GM12892 (cell line): ENCODE results near the gene SNX30. TPM values are rescaled to one million over a fixed set of nuclear protein-coding genes. Genes with fewer than 3 reads are reported as not detected.
A peak's percentile ranks its signal among the peaks of the same experiment; 100 is the strongest.
"Not testable (repeated sequence)": the region's sequence is repeated elsewhere in the genome, so short reads cannot be mapped to it uniquely, and the experiment has no call there.

Experiments used
- DNase-seq: peaks from one replicate; pipeline ENCODE4 v3.0.0; 2011; ENCODE audit not compliant: insufficient read length
- FAIRE-seq: peaks from 2 replicates; lab custom pipeline; 2011; peaks lifted over from hg19 to GRCh38; lab: Jason Lieb, UNC
- POLR2A ChIP-seq: IDR thresholded peaks from 2 replicates; pipeline ENCODE4 v1.6.1; 2011; ENCODE audit warnings: low read depth, low read length, control low read depth
- POLR2AphosphoS5 ChIP-seq: IDR thresholded peaks from 2 replicates; pipeline ENCODE4 v1.6.1; 2011; ENCODE audit warnings: low read depth, low read length, control low read depth
- TAF1 ChIP-seq: IDR thresholded peaks from 2 replicates; pipeline ENCODE4 v1.6.1; 2011; ENCODE audit warnings: low read depth, mild to moderate bottlenecking, control low read depth, low read length, borderline replicate concordance
- polyA plus RNA-seq: library from polyadenylated mRNA; unstranded; fragments of >200 nt; gene quantifications from one replicate; pipeline ENCODE4 v1.2.1, GENCODE V29; 2012; ENCODE audit warnings: missing spikeins, inconsistent platforms; ENCODE audit not compliant: missing spikeins

Gene SNX30
- 3.1 TPM for polyA plus RNA-seq

DNA sequence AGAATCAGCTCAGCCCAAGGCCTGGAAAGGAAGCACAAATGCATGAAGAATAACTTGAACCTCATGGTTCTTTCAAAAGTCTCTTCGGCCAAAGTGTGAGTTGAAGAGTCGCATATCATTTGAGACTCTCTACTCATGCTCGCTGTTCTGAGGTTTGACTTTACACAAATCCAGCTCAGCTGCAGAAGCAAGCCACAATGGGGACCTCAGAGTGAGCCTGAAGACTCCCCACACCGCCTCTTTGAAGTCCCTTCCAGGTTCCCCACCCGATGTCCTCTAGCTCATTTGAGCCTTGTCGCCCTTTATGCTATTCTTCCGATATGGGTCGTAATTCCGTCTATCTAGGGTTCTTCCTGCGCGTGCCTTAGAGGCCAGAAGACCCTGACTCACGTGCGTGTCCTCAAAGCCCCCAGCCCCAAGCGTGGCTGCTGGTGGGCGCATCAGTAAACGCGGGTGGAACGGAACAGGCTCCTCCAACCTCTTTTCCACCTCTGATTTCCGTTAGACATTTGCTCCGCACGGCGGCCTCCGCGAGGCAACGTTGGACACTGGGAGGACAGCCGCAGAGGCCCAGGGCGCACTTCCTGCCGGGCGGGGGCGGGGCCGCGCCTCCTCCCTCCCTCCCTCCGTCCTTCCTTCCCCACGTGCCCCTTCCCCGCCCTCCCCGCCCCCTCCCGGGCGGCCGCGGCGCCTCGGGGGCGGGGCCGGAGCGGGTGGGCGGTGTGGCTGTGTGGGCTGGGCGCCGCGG, at the start of gene SNX30:
SNX30 (plus strand) TSS at position 745 of the 748 bp plus-strand sequence. CDS start 242 bp downstream, outside the sequence.
- TF ChIP-seq POLR2A (peak; percentile 67; the same call in 1 of the 2 replicates), POLR2AphosphoS5 (peak; percentile 61; the same call in 1 of the 2 replicates), TAF1 (0 out of 2 replicates have a peak, but pooled peaks have one; percentile 27)
- FAIRE-seq (peak; percentile 87), DNase-seq (peak; percentile 85)

GRCh38 chr9:112703304-112703703, 47.3 kb upstream of the SNX30 start:
- FAIRE-seq (no peak), DNase-seq (no peak)
- no peak for TF ChIP-seq POLR2AphosphoS5
- TF ChIP-seq POLR2A: no peak
- no peak for TF ChIP-seq TAF1

DNA sequence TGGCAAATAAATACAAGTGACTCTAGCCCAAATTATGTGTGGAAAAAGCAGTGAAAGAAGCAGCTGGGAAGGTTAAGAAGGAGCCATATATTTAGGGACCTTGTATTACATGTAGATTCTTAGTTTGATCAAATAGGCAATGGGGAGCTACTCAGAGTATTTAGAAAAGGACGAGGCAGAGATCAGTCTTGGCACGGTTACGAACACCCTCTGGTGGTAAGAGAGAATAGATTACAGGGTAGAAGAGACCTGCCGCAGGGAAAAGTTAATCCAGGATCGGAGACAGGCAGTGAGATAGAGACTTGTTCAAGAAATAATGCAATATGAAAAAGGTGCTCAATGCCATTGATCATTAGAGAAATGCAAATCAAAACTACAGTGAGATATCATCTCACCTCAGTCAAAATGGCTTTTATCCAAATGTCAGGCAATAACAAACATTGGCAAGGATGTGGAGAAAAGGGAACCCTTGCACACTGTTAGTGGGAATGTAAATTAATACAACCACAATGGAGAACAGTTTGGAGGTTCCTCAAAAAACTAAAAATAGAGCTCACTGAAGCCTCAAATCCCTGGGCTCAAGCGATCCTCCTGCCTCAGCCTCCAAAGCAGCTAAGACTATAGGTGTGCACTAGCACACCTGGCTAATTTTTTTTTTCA, 44.7 kb upstream of the SNX30 start:
- DNase-seq (no peak), FAIRE-seq (no peak)
- TF ChIP-seq TAF1 (no peak), POLR2AphosphoS5 (no peak), POLR2A (no peak)

DNA sequence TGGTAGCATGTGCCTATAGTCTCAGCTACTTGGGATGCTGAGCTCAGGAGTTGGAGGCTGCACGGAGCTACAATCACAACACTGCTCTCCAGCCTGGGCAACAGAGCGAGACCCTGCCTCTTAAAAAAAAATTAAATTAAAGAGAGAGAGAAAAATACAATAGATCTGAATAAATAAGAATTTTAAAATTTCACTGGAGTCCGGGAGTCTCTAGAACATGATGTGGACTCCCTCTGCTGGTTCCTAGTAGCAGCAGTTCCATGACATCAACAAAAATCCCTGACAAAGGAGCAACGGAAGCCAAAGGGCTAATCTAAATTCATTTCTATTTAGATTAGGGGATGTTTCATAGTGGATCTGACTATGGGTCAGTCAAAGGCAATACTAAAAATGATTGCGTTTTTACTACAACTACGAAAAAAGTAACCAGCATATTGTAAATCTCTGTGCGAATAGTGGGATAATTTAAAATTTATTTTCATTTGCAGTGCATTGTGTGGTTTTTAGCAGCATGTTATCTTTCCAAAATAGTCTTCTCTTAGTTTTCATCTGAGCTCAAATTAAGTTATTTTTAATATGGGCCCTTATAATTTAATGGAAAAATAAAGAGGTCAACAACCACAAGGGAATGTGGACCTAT, 39.4 kb upstream of the SNX30 start:
- FAIRE-seq (no peak), DNase-seq (no peak)
- TF ChIP-seq TAF1 (no peak), POLR2AphosphoS5 (no peak), POLR2A (no peak)

DNA sequence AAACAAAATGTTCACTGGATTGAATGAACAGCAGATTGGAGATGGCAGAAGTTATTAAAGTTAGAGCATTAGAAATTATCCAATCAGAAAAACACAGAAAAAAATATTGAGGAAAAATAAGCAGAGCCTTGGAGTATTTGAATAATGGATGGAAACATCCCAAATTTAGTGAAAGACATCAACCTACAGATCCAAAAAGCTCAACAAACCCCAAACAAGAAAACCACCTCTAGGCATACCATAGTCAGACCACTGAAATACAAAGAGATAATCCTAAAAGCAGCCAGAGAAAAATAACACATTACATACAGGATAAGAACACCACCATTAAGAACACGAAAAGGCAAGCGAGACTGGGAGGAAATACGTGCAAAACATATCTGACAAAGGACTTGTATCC, 37.9 kb upstream of the SNX30 start:
- TF ChIP-seq TAF1 (no peak), POLR2A (no peak), POLR2AphosphoS5 (no peak)
- DNase-seq: no peak
- no peak for FAIRE-seq

- FAIRE-seq: peak; percentile 82
- peak; percentile 85 for DNase-seq
- TF ChIP-seq POLR2AphosphoS5 (peak; percentile 83), POLR2A (peak; percentile 77), TAF1 (no peak)
Observed at GRCh38 chr9:112717661-112718331, 32.8 kb upstream of the SNX30 start, which contains the start of gene INIP. TSS of gene INIP (minus strand) at chr9:112718117. CDS start at chr9:112716485, 1,632 bp downstream.

DNA sequence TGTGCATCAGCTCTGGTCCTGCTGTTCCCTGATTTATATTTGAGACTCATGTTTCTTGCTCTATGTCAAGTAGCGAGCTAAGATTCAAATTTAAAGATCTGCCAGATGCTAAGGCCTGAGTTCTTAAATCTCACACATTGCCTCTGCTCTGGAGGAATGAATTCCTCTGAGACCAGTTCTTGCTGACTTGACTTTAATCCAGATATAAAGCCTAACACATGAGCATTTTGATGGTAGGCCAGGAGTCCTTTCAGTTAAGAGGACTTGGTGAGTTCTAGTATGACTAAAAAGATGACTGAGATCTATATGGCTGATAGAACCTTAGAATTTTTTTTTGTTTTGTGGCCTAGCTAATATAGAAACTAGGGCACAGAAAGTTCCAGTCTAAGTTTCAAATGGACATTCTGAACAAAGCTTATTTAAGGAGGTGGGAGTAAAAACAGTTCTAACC, 31.3 kb upstream of the SNX30 start:
- no peak for FAIRE-seq
- no peak for DNase-seq
- no peak for TF ChIP-seq TAF1
- TF ChIP-seq POLR2AphosphoS5: no peak
- no peak for TF ChIP-seq POLR2A

DNA sequence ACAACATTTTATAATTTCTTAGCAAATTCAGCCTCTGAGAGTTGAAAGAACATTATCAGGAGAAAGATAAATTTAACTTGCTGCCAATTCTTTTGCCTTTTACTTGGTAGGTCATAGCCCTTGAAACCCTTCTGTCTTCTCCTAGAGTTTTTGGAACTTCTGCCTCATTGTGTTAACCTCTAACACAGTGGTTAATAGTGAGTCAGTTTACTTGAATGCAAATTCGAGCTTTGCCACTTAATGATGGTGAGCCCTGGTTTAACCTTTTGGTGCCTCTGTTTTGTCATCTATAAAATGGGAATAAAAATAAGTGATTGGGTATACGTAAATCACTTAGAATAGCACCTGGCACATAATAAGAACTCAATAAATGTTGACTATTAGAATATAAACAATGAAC, 30.9 kb upstream of the SNX30 start:
- FAIRE-seq (no peak), DNase-seq (no peak)
- TF ChIP-seq POLR2A (no peak), TAF1 (no peak), POLR2AphosphoS5 (no peak)

DNA sequence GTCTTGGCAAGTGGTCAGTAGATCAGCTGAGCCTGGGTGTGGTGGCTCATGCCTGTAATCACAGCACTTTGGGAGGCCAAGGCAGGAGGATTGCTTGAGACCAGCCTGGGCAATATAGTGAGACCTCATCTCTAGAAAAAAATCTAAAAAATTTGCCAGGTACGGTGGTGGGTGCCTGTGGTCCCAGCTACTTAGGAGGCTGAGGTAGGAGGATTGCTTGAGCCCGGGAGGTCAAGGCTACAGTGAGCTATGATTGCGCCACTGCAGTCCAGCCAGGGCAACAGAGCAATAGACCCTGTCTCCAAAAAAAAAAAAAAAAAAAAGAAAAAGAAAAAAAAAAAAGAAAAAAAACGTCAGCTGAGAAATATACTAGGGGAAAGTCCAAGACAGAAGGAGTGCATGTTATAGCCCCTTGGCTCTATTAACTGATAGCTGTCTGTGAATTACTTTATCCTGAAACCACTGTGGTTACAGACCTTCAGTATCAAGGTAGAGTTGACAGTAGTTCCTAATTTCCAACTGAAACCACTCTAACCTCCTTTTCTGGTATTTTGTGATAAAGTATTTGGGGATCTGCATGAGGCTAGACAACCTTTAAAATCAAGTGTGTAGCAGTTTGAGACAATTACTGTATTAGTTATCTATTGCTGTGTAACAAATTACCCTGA, 30.3 kb upstream of the SNX30 start:
- TF ChIP-seq POLR2A: no peak
- TF ChIP-seq POLR2AphosphoS5: no peak
- TF ChIP-seq TAF1: no peak
- no peak for FAIRE-seq
- no peak for DNase-seq

DNA sequence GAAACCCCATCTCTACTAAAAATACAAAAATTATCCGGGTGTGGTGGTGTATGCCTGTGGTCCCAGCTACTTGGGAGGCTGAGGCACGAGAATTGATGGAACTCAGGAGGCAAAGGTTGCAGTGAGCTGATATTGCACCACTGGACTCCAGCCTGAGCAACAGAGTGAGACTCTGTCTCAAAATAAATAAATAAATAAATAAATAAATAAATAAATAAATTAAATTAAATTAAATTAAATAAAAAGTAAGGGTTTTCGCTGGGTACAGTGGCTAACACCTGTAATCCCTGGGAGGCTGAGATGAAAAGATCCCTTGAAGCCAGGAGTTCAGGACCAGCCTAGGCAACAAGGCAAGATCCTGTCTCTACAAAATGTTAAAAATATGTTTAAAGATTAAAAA, 27.8 kb upstream of the SNX30 start:
- FAIRE-seq, DNase-seq: not testable (repeated sequence)

GRCh38 chr9:112725961-112726360, 24.6 kb upstream of the SNX30 start:
- peak; percentile 79 for FAIRE-seq
- no peak for TF ChIP-seq TAF1
- no peak for TF ChIP-seq POLR2AphosphoS5
- TF ChIP-seq POLR2A: no peak
- DNase-seq: no peak

DNA sequence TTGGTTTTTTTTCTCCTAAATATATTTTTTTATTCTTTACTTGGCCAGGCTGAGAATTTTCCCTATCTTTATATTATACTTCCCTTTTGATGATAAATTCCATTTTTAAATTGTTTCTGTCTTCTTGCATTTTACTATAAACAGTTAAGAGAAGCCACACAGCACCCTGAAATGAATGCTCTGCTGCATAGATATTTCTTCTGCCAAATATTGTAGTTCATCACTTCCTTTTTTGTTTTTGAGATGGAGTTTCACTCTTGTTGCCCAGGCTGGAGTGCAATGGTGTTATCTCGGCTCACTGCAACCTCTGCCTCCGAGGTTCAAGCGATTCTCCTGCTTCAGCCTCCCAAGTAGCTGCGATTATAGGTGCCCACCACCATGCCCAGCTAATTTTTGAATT, 24.1 kb upstream of the SNX30 start:
- no peak for DNase-seq
- no peak for TF ChIP-seq TAF1
- no peak for TF ChIP-seq POLR2A
- no peak for TF ChIP-seq POLR2AphosphoS5
- FAIRE-seq: no peak

- DNase-seq: no peak
- no peak for FAIRE-seq
- TF ChIP-seq POLR2AphosphoS5 (no peak), POLR2A (no peak), TAF1 (no peak)
Observed at GRCh38 chr9:112728401-112728800, 22.2 kb upstream of the SNX30 start.
